SK-N-MC (cell line): Measurements from ENCODE around the gene TLR2.

Experiments used
- EZH2 ChIP-seq: fragments of 200-600 bp; sonication (generic); IDR thresholded peaks from one replicate; pipeline ENCODE4 v1.6.1; 2017; ENCODE audit warnings: antibody characterized with exemption
- POLR2AphosphoS5 ChIP-seq: IDR thresholded peaks from 2 replicates; pipeline ENCODE4 v1.6.1; 2012; ENCODE audit warnings: mild to moderate bottlenecking, low read depth, low read length, borderline replicate concordance

GRCh38 chr4:153647975-153648374 is 36.1 kb upstream of the TLR2 start:
- TF ChIP-seq POLR2AphosphoS5 (no peak), EZH2 (no peak)
